ENCODE measurements around the gene EVI2B. TPM values are rescaled to one million over a fixed set of nuclear protein-coding genes. Genes with fewer than 3 reads are reported as not detected.

EVI2B gene
- total RNA-seq, 4 donors from 2014 or later, result 1.2 to 4.2 (median 2.5) TPM

GRCh38 chr17:31286587-31286986, 27.3 kb downstream of the EVI2B start:
- H3K9me3 ChIP-seq, result no peaks in the 10 kb centered on the region
- ATAC-seq, result no peak
- no peak for DNase-seq
- H3K27ac ChIP-seq, result no peak overlapping the region
- H3K27me3 ChIP-seq, result no peaks in the 10 kb centered on the region
- no peak overlapping the region for H3K4me3 ChIP-seq
- H3K36me3 ChIP-seq, result peaks cover 0 to 4% of the 10 kb centered on the region in 2 donors
- TF ChIP-seq POLR2A (IDR thresholded peaks at IDR 0.05), result no peak
- intact Hi-C loops (cut with DNase I; ENCODE audit: low total_unique reads), result no loop called here
- in situ Hi-C loops (cut with MboI; ENCODE audit: low sequenced_read_pairs in 4 of 4), result loop anchor here in 1 of 4 donors (25.0 kb wide), 1 partner anchor 99 kb away; no protein-coding TSS in a partner anchor
- no peaks in the 10 kb centered on the region for H3K4me1 ChIP-seq

DNA sequence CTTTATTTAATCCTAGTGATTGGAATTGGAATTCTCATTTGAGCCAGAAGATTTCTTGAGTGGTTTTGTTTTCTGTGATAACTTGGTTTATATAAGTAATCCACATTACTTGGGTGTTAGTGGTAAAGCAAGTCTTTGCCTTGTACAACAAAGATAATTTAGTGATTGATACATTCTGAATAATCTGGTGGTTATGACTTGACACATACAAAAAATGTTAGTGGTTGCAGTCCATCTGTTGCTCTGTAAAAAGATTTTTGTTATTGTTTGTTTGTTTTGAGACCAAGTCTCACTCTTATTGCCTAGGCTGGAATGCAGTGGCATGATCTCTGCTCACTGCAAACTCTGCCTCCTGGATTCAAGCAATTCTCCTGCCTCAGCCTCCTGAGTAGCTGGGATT, 30.0 kb downstream of the EVI2B start:
- intact Hi-C loops (cut with DNase I; ENCODE audit: low total_unique reads) (no loop called here), in situ Hi-C loops (cut with MboI; ENCODE audit: low sequenced_read_pairs in 4 of 4) (loop anchor here in 1 of 4 donors (25.0 kb wide), 1 partner anchor 97 kb away; no protein-coding TSS in a partner anchor)
- Histone ChIP-seq H3K27ac (no peak overlapping the region), H3K36me3 (peaks cover 0 to 4% of the 10 kb centered on the region in 2 donors), H3K4me1 (no peaks in the 10 kb centered on the region), H3K4me3 (no peak overlapping the region), H3K27me3 (no peaks in the 10 kb centered on the region), H3K9me3 (no peaks in the 10 kb centered on the region)
- ATAC-seq, result no peak
- DNase-seq, result no peak
- no peak for TF ChIP-seq POLR2A (IDR thresholded peaks at IDR 0.05)
- no peak for TF ChIP-seq CTCF (IDR thresholded peaks at IDR 0.05 in 4 of 5, conservative IDR thresholded peaks at IDR 0.05 in 1 of 5)

DNA sequence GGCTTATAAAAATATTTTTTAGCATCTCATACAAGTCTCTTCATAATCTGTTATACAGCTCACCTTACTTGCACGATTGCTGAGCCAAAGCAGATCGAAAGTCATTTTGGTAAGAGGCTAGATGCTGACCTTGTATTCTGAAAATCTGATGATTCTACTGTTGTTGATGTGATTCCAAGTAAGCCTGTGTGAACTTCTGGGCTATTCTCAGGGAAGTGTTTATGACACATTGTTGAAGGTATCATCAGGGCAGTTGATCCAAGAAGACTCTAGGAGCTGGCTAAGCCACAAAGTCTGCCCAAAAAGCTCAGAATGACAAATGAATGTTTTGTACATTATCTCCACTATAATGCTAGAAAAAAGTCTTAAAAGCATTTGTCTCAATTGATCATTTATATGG, 32.8 kb downstream of the EVI2B start:
- intact Hi-C loops (cut with DNase I; ENCODE audit: low total_unique reads), result no loop called here
- no peaks in the 10 kb centered on the region for H3K27me3 ChIP-seq
- TF ChIP-seq POLR2A (IDR thresholded peaks at IDR 0.05), result no peak
- TF ChIP-seq CTCF (IDR thresholded peaks at IDR 0.05 in 4 of 5, conservative IDR thresholded peaks at IDR 0.05 in 1 of 5), result no peak
- H3K36me3 ChIP-seq, result peaks cover 0 to 4% of the 10 kb centered on the region in 2 donors
- no peaks in the 10 kb centered on the region for H3K9me3 ChIP-seq
- ATAC-seq (no peak), DNase-seq (no peak)
- in situ Hi-C loops (cut with MboI; ENCODE audit: low sequenced_read_pairs in 4 of 4), result loop anchor here in 1 of 4 donors (25.0 kb wide), 1 partner anchor 94 kb away; no protein-coding TSS in a partner anchor
- no peak overlapping the region for H3K4me3 ChIP-seq
- H3K27ac ChIP-seq, result no peak overlapping the region
- H3K4me1 ChIP-seq, result no peaks in the 10 kb centered on the region

DNA sequence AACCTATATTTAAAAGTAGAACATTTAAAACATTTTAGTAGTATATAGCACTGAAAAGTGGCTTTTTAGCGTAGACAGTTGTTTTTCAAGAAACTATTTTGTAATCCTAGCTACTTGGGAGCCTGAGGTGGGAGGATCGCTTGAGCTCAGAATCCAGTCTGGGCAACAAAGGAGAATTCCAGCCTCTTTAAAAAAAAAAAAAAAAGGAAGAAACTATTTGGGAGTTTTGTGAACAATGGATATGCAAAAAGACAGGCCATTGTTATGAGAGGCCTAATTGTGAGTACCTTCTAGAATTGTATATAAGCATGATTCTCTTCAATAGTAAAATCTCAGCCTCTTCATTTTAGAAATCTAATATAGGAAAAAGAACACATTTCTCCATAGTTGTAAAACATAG, 34.5 kb downstream of the EVI2B start:
- DNase-seq, result no peak
- Histone ChIP-seq H3K9me3 (no peaks in the 10 kb centered on the region), H3K4me1 (peaks cover 0 to 1% of the 10 kb centered on the region in 2 donors), H3K27ac (no peak overlapping the region), H3K27me3 (no peaks in the 10 kb centered on the region), H3K4me3 (no peak overlapping the region), H3K36me3 (peaks cover 0 to 4% of the 10 kb centered on the region in 2 donors)
- no peak for ATAC-seq
- TF ChIP-seq CTCF (IDR thresholded peaks at IDR 0.05 in 4 of 5, conservative IDR thresholded peaks at IDR 0.05 in 1 of 5) (no peak), POLR2A (IDR thresholded peaks at IDR 0.05) (no peak)
- in situ Hi-C loops (cut with MboI; ENCODE audit: low sequenced_read_pairs in 4 of 4), result loop anchor here in 1 of 4 donors (25.0 kb wide), 1 partner anchor 92 kb away; no protein-coding TSS in a partner anchor
- intact Hi-C loops (cut with DNase I; ENCODE audit: low total_unique reads), result no loop called here

- Histone ChIP-seq H3K27ac (no peak overlapping the region), H3K36me3 (no peaks in the 10 kb centered on the region), H3K27me3 (no peaks in the 10 kb centered on the region), H3K4me1 (peaks cover 0 to 2% of the 10 kb centered on the region in 2 donors), H3K9me3 (no peaks in the 10 kb centered on the region), H3K4me3 (no peak overlapping the region)
- ATAC-seq (no peak), DNase-seq (no peak)
- in situ Hi-C loops (cut with MboI; ENCODE audit: low sequenced_read_pairs in 4 of 4), result loop anchor here in 1 of 4 donors (25.0 kb wide), 1 partner anchor 88 kb away; no protein-coding TSS in a partner anchor
- intact Hi-C loops (cut with DNase I; ENCODE audit: low total_unique reads), result no loop called here
- TF ChIP-seq POLR2A (IDR thresholded peaks at IDR 0.05), result no peak
- no peak for TF ChIP-seq CTCF (IDR thresholded peaks at IDR 0.05 in 4 of 5, conservative IDR thresholded peaks at IDR 0.05 in 1 of 5)
These were observed 38.7 kb downstream of the EVI2B start for GRCh38 chr17:31275116-31275515.
